B cell (primary cell): ENCODE data around the gene CFH. TPM values are rescaled to one million over a fixed set of nuclear protein-coding genes. Genes with fewer than 3 reads are reported as not detected.

ENCODE experiments used
- ATAC-seq: fragments of 200-7000 bp; cut with Tn5 transposase; one replicate; pipeline ENCODE4 v1.10.0; 2021; ENCODE audit warnings: low read depth, mild to moderate bottlenecking, moderate number of reproducible peaks, moderate library complexity
- CTCF ChIA-PET: fragments of 350-600 bp; sonication (Branson Sonifier 250); formaldehyde crosslinking; loops from one replicate; lab custom pipeline; 2021; ENCODE audit warnings: antibody characterized with exemption, inconsistent platforms; lab: Charles Lee
- POLR2A ChIA-PET: fragments of 350-600 bp; sonication (Branson Sonifier 250); formaldehyde crosslinking; loops from one replicate; lab custom pipeline; 2021; ENCODE audit warnings: antibody characterized with exemption; lab: Charles Lee
- DNase-seq: peaks from one replicate; pipeline ENCODE4 v3.0.0; 2013
- H2AFZ ChIP-seq: 2 replicates; pipeline ENCODE4 v1.6.1; 2012; ENCODE audit warnings: mild to moderate bottlenecking, low read depth, low read length; ENCODE audit not compliant: insufficient read depth, poor library complexity, severe bottlenecking
- H3K27ac ChIP-seq, 2 donors: 1 replicate in 1 of 2; 2 replicates in 1 of 2; pipeline ENCODE4 v1.5.1; 2012 to 2013; ENCODE audit warnings: low read length in 2 of 2, mild to moderate bottlenecking in 2 of 2, moderate library complexity in 1 of 2
- H3K27me3 ChIP-seq, 4 experiments: fragments of 200-600 bp in 1 of 4; sonication (generic) in 1 of 4; replicated peaks in 1 of 4; 1 replicate in 2 of 4; 2 replicates in 2 of 4; pipeline versions ENCODE4 v1.6.1 to v1.7.0; 2013 to 2016; ENCODE audit warnings: low read length in 3 of 4, mild to moderate bottlenecking in 2 of 4, mixed read lengths in 1 of 4, moderate library complexity in 1 of 4; ENCODE audit not compliant: insufficient read depth in 4 of 4, control insufficient read depth in 3 of 4; ENCODE audit errors: control extremely low read depth in 1 of 4
- H3K36me3 ChIP-seq, 2 experiments: replicated peaks in 1 of 2; 1 replicate in 1 of 2; 2 replicates in 1 of 2; pipeline versions ENCODE4 v1.6.1 to v1.7.1; 2013; ENCODE audit warnings: low read length in 1 of 2; ENCODE audit not compliant: insufficient read depth in 2 of 2, control insufficient read depth in 1 of 2; ENCODE audit errors: control extremely low read depth in 1 of 2, extremely low read depth in 1 of 2
- H3K4me1 ChIP-seq, 2 donors: fragments of 200-600 bp in 1 of 2; sonication (generic) in 1 of 2; 1 replicate in 1 of 2; 2 replicates in 1 of 2; pipeline versions ENCODE4 v1.5.1 to v1.6.1; 2013 to 2017; ENCODE audit warnings: low read length in 2 of 2; ENCODE audit not compliant: control insufficient read depth in 2 of 2, insufficient read depth in 2 of 2
- H3K4me2 ChIP-seq: replicated peaks from 2 replicates; pipeline ENCODE3; 2012; ENCODE audit warnings: mild to moderate bottlenecking, low read depth, low read length; ENCODE audit not compliant: poor library complexity, severe bottlenecking
- H3K4me3 ChIP-seq, 5 experiments: fragments of 200-600 bp in 1 of 5; sonication (generic) in 1 of 5; 1 replicate in 3 of 5; 2 replicates in 2 of 5; pipeline versions ENCODE4 v1.5.1 to v1.7.0; 2011 to 2016; ENCODE audit warnings: low read length in 4 of 5, mild to moderate bottlenecking in 4 of 5, low read depth in 2 of 5, control low read depth in 1 of 5, moderate library complexity in 1 of 5; ENCODE audit not compliant: insufficient read depth in 1 of 5; ENCODE audit errors: control extremely low read depth in 1 of 5, extremely low read depth in 1 of 5
- H3K79me2 ChIP-seq: fragments of 200-600 bp; sonication (generic); one replicate; pipeline ENCODE4 v1.6.0; 2016; ENCODE audit warnings: low read length; ENCODE audit not compliant: control insufficient read depth, insufficient read depth
- H3K9ac ChIP-seq: fragments of 200-600 bp; sonication (generic); 2 replicates; pipeline ENCODE4 v1.6.1; 2017; ENCODE audit warnings: mild to moderate bottlenecking, low read length, moderate library complexity
- H3K9me3 ChIP-seq, 3 donors: one replicate each; pipeline versions ENCODE4 v1.6.1 to v1.7.1; 2013; ENCODE audit warnings: low read length in 2 of 3; ENCODE audit not compliant: control insufficient read depth in 2 of 3, insufficient read depth in 1 of 3; ENCODE audit errors: control extremely low read depth in 1 of 3
- H4K20me1 ChIP-seq: 2 replicates; pipeline ENCODE4 v1.6.0; 2012; ENCODE audit warnings: mild to moderate bottlenecking, low read length; ENCODE audit not compliant: insufficient read depth, control insufficient read depth, poor library complexity, severe bottlenecking
- H3K27ac Mint-ChIP-seq: one replicate; pipeline ENCODE4 v1.8.0; 2021; ENCODE audit warnings: mixed read lengths
- H3K27me3 Mint-ChIP-seq: one replicate; pipeline ENCODE4 v1.8.0; 2021; ENCODE audit warnings: mixed read lengths
- H3K4me1 Mint-ChIP-seq: one replicate; pipeline ENCODE4 v1.8.0; 2021; ENCODE audit warnings: mixed read lengths
- H3K4me3 Mint-ChIP-seq: one replicate; pipeline ENCODE4 v1.8.0; 2021; ENCODE audit warnings: mixed read lengths
- H3K9me3 Mint-ChIP-seq: one replicate; pipeline ENCODE4 v1.8.0; 2022; ENCODE audit warnings: mixed read lengths; ENCODE audit not compliant: insufficient read depth
- EZH2 ChIP-seq: IDR thresholded peaks from 2 replicates; pipeline ENCODE4 v1.6.1; 2012; ENCODE audit warnings: borderline replicate concordance, low read depth, mild to moderate bottlenecking, moderate library complexity, low read length; ENCODE audit not compliant: insufficient read depth, poor library complexity, severe bottlenecking
- WGBS: methylation state at CpG from one replicate; pipeline ENCODE4 v1.1.5; 2013; ENCODE audit warnings: missing lambda C conversion rate; ENCODE audit not compliant: insufficient coverage; 5-methylcytosine and 5-hydroxymethylcytosine counted together
- intact Hi-C: fragments of 100-400 bp; cut with micrococcal nuclease; formaldehyde crosslinking; loops from one replicate; pipeline ENCODE4 v1.10.0; 2022
- polyA plus RNA-seq: library from polyadenylated mRNA; depleted of rRNA; stranded (reverse); fragments of >200 nt; gene quantifications from 2 replicates; pipeline ENCODE4 v1.2.3, GENCODE V29; 2012
- total RNA-seq, 2 donors: library from RNA; stranded (reverse); fragments of 120-200 nt in 1 of 2; gene quantifications; 1 replicate in 1 of 2; 2 replicates in 1 of 2; pipeline versions ENCODE4 v1.2.3 to v1.2.4, GENCODE V29; 2013 to 2022
- TF ChIP-seq, protein P1 (sequence below): fragments of 200-600 bp; IDR thresholded peaks from one replicate; pipeline ENCODE4 v1.8.0; 2022; ENCODE audit warnings: antibody characterized with exemption, mild to moderate bottlenecking

CFH gene
- total and polyA plus RNA-seq, 2 donors (not counting 1 experiment from before 2014, with no cell fraction given): not detected

DNA sequence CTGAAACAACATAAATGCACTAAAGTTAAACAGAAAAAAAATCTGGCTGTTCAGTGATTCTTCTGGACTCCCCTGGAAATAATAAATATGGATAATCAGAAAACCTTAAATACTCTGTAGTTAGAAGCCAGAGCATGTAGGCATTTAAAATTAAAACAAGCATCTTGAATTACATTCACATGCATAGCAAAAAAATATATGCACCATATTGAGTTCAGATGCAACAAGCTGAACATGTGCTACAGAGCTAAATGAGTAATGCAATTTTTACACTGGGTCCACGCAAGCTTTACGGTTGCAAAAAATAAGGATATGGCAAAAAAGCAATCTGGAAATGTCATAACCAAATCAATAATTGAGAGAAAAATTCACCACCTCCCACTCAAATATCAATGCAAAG, 32.1 kb upstream of the CFH start:
- no peak overlapping the region for H3K9ac ChIP-seq
- no peak overlapping the region for H2AFZ ChIP-seq

DNA sequence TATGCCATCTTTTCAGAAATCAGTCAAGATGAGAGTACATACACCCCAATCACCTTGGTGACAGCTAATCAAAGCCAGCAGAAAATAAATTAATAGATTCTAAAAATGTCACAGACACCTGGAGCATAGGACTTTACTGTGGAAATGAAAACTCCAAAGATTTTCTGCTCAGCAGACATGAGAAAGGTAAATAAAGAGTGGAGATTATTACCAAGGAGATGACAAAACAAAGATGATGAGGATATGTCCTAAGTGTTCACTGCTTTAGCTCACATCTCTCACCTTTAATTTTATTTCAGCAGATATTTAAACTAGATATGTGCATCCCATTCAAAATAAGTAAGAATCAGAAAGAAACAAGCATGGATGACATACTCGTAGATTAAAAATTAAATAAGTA, 28.8 kb upstream of the CFH start:
- H3K4me2 ChIP-seq: no peak overlapping the region
- H3K27me3 Mint-ChIP-seq: no peaks in the 10 kb centered on the region
- no peak overlapping the region for H3K4me3 ChIP-seq
- no CpG with 5 or more reads among the region's 1 CpG for WGBS
- no peaks in the 10 kb centered on the region for H3K4me1 Mint-ChIP-seq
- H3K79me2 ChIP-seq: no peaks in the 10 kb centered on the region
- no peak overlapping the region for H3K27ac Mint-ChIP-seq
- no peaks in the 10 kb centered on the region for H3K27me3 ChIP-seq
- no peaks in the 10 kb centered on the region for H3K9me3 ChIP-seq
- H3K4me1 ChIP-seq: no peaks in the 10 kb centered on the region
- H3K4me3 Mint-ChIP-seq: no peak overlapping the region
- ChIA-PET POLR2A (no interaction called here), CTCF (no interaction called here)
- TF ChIP-seq EZH2: no peak
- TF ChIP-seq, protein P1, sequence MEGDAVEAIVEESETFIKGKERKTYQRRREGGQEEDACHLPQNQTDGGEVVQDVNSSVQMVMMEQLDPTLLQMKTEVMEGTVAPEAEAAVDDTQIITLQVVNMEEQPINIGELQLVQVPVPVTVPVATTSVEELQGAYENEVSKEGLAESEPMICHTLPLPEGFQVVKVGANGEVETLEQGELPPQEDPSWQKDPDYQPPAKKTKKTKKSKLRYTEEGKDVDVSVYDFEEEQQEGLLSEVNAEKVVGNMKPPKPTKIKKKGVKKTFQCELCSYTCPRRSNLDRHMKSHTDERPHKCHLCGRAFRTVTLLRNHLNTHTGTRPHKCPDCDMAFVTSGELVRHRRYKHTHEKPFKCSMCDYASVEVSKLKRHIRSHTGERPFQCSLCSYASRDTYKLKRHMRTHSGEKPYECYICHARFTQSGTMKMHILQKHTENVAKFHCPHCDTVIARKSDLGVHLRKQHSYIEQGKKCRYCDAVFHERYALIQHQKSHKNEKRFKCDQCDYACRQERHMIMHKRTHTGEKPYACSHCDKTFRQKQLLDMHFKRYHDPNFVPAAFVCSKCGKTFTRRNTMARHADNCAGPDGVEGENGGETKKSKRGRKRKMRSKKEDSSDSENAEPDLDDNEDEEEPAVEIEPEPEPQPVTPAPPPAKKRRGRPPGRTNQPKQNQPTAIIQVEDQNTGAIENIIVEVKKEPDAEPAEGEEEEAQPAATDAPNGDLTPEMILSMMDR: no peak
- no peak overlapping the region for H3K27ac ChIP-seq
- DNase-seq (no peak), ATAC-seq (no peak)
- H3K9me3 Mint-ChIP-seq: no peaks in the 10 kb centered on the region
- H3K9ac ChIP-seq: no peak overlapping the region
- no peak overlapping the region for H2AFZ ChIP-seq
- no peaks in the 10 kb centered on the region for H3K36me3 ChIP-seq
- no peaks in the 10 kb centered on the region for H4K20me1 ChIP-seq
- intact Hi-C loops: no loop called here

More for the DNA sequence above, 32.1 kb upstream of the CFH start:
- H3K4me1 Mint-ChIP-seq: no peaks in the 10 kb centered on the region
- no peak overlapping the region for H3K4me3 Mint-ChIP-seq
- no peak for ATAC-seq
- no peaks in the 10 kb centered on the region for H3K27me3 Mint-ChIP-seq
- intact Hi-C loops: no loop called here
- ChIA-PET CTCF (no interaction called here), POLR2A (no interaction called here)
- TF ChIP-seq, protein P1: no peak
- no peak for TF ChIP-seq EZH2
- no peak overlapping the region for H3K4me2 ChIP-seq
- DNase-seq: no peak
- no peaks in the 10 kb centered on the region for H3K4me1 ChIP-seq
- no peak overlapping the region for H3K4me3 ChIP-seq
- no peaks in the 10 kb centered on the region for H3K36me3 ChIP-seq
- no CpG with 5 or more reads among the region's 2 CpGs for WGBS
- no peaks in the 10 kb centered on the region for H3K79me2 ChIP-seq
- no peaks in the 10 kb centered on the region for H3K9me3 ChIP-seq
- H3K27me3 ChIP-seq: no peaks in the 10 kb centered on the region
- no peak overlapping the region for H3K27ac Mint-ChIP-seq
- H3K9me3 Mint-ChIP-seq: no peaks in the 10 kb centered on the region
- no peaks in the 10 kb centered on the region for H4K20me1 ChIP-seq
- H3K27ac ChIP-seq: no peak overlapping the region
